Measurements from ENCODE around the gene NPHP4.

- TF ChIP-seq FOXJ3 (CRISPR knock-in tag; IDR thresholded peaks at IDR 0.05; ENCODE audit: borderline replicate concordance): no peak
- TF ChIP-seq CTCF (IDR thresholded peaks at IDR 0.05): no peak
- no peak for TF ChIP-seq ATF1 (CRISPR knock-in tag; IDR thresholded peaks at IDR 0.05)
- TF ChIP-seq ZSCAN18 (CRISPR knock-in tag; IDR thresholded peaks at IDR 0.05): no peak
- TF ChIP-seq GRHL2 (CRISPR knock-in tag; IDR thresholded peaks at IDR 0.05; ENCODE audit: insufficient replicate concordance, severe bottlenecking): no peak
- TF ChIP-seq RELA (CRISPR knock-in tag; IDR thresholded peaks at IDR 0.05; ENCODE audit: borderline replicate concordance): no peak
- no peak for TF ChIP-seq E2F4 (CRISPR knock-in tag; IDR thresholded peaks at IDR 0.05; ENCODE audit: borderline replicate concordance, low read depth)
- TF ChIP-seq HMGA2 (CRISPR knock-in tag; IDR thresholded peaks at IDR 0.05): no peak
- no peak for TF ChIP-seq STAT6 (CRISPR knock-in tag; conservative IDR thresholded peaks at IDR 0.05; ENCODE audit: low read depth)
- TF ChIP-seq SMAD4 (CRISPR knock-in tag; IDR thresholded peaks at IDR 0.05): no peak
- no peak for TF ChIP-seq USF2 (CRISPR knock-in tag; IDR thresholded peaks at IDR 0.05)
- no peak for TF ChIP-seq CREB1 (CRISPR knock-in tag; IDR thresholded peaks at IDR 0.05)
Measured at GRCh38 chr1:5908461-5909375, 83.5 kb downstream of the NPHP4 start.
